Measurements from ENCODE around the gene JAKMIP3. TPM values are rescaled to one million over a fixed set of nuclear protein-coding genes. Genes with fewer than 3 reads are reported as not detected.

Gene JAKMIP3
- total and polyA plus RNA-seq, 8 donors, result 0.22 to 0.50 (median 0.37) TPM

GRCh38 chr10:132094581-132095234 is 29.0 kb downstream of the JAKMIP3 start:
- Histone ChIP-seq H3K27me3 (peaks cover 0 to 17% of the 10 kb centered on the region in 2 donors), H3K27ac (no peak overlapping the region), H3K9me3 (no peaks in the 10 kb centered on the region), H3K36me3 (no peaks in the 10 kb centered on the region), H3K4me1 (no peaks in the 10 kb centered on the region), H3K4me3 (no peak overlapping the region)
- intact Hi-C loops (cut with DNase I), result no loop called here
- TF ChIP-seq CTCF (IDR thresholded peaks at IDR 0.05), result no peak
- ATAC-seq (no peak), DNase-seq (no peak)

GRCh38 chr10:132095403-132096113 is 29.8 kb downstream of the JAKMIP3 start:
- no peak for TF ChIP-seq CTCF (IDR thresholded peaks at IDR 0.05)
- Histone ChIP-seq H3K27me3 (peaks cover 0 to 26% of the 10 kb centered on the region in 2 donors), H3K9me3 (no peaks in the 10 kb centered on the region), H3K4me3 (no peak overlapping the region), H3K36me3 (no peaks in the 10 kb centered on the region), H3K27ac (no peak overlapping the region), H3K4me1 (no peaks in the 10 kb centered on the region)
- intact Hi-C loops (cut with DNase I), result no loop called here
- no peak for ATAC-seq
- DNase-seq, result no peak

- no peak overlapping the region for H3K27ac ChIP-seq
- H3K4me1 ChIP-seq, result no peaks in the 10 kb centered on the region
- no peak overlapping the region for H3K4me3 ChIP-seq
- DNase-seq (peak in 1 of 4 donors; percentile 26), ATAC-seq (no peak)
- H3K9me3 ChIP-seq, result no peaks in the 10 kb centered on the region
- intact Hi-C loops (cut with DNase I), result no loop called here
- TF ChIP-seq CTCF (IDR thresholded peaks at IDR 0.05), result no peak
- no peaks in the 10 kb centered on the region for H3K36me3 ChIP-seq
- peaks cover 0 to 32% of the 10 kb centered on the region in 2 donors for H3K27me3 ChIP-seq
These were observed 30.5 kb downstream of the JAKMIP3 start for GRCh38 chr10:132096223-132096622.

GRCh38 chr10:132096863-132097478 is 31.2 kb downstream of the JAKMIP3 start:
- H3K4me1 ChIP-seq, result no peaks in the 10 kb centered on the region
- H3K27me3 ChIP-seq, result peaks cover 0 to 39% of the 10 kb centered on the region in 2 donors
- H3K4me3 ChIP-seq, result no peak overlapping the region
- ATAC-seq (no peak), DNase-seq (peak in 1 of 4 donors; percentile 40)
- no peak for TF ChIP-seq CTCF (IDR thresholded peaks at IDR 0.05)
- intact Hi-C loops (cut with DNase I), result no loop called here
- H3K36me3 ChIP-seq, result no peaks in the 10 kb centered on the region
- H3K27ac ChIP-seq, result no peak overlapping the region
- H3K9me3 ChIP-seq, result no peaks in the 10 kb centered on the region
